Measurements from ENCODE around the gene OR13F1. TPM values are rescaled to one million over a fixed set of nuclear protein-coding genes. Genes with fewer than 3 reads are reported as not detected.

Gene OR13F1, protein sequence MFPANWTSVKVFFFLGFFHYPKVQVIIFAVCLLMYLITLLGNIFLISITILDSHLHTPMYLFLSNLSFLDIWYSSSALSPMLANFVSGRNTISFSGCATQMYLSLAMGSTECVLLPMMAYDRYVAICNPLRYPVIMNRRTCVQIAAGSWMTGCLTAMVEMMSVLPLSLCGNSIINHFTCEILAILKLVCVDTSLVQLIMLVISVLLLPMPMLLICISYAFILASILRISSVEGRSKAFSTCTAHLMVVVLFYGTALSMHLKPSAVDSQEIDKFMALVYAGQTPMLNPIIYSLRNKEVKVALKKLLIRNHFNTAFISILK
- total RNA-seq, result not detected
- not detected for total RNA-seq (2013)

DNA sequence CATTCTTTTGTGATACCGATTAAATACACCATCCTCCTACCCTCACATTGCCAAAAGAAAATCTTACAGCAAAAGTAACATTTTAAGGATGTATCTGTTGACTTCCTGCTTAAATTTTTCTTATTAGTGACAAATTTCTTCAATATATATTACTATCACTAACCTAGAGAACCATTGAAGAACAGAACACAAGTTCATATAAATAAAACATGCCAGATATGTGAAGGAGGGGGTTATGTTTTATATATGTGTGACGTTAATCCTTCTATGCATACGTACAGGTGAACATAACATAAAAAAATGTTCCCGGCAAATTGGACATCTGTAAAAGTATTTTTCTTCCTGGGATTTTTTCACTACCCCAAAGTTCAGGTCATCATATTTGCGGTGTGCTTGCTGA, at the start of gene OR13F1:
TSS of gene OR13F1 (plus strand) at position 301 of the 400 bp plus-strand sequence. CDS start at position 301, 0 bp downstream.
- no peak within 1 kb of the TSS for H3K27ac ChIP-seq (ENCODE audit: low read length)
- H3K27me3 Mint-ChIP-seq (ENCODE audit: low read depth in 2 of 2), result no peaks in the 10 kb centered on the region
- H3K36me3 Mint-ChIP-seq, result no peaks in the 10 kb centered on the region
- intact Hi-C loops (cut with micrococcal nuclease), result no loop called here
- DNase-seq, result no peak
- no peak within 1 kb of the TSS for H3K27ac Mint-ChIP-seq
- no peaks in the 10 kb centered on the region for H3K36me3 ChIP-seq (ENCODE audit: control insufficient read depth, insufficient read depth, low read length)
- peaks cover 2 to 4% of the 10 kb centered on the region in 2 donors for H3K9me3 Mint-ChIP-seq
- no peaks in the 10 kb centered on the region for H3K4me1 Mint-ChIP-seq
- no peak for TF ChIP-seq CTCF (IDR thresholded peaks at IDR 0.05)
- 90% methylated on average over 4 of the region's 5 CpGs for WGBS (ENCODE audit: insufficient coverage)
- no peaks in the 10 kb centered on the region for H3K27me3 ChIP-seq (ENCODE audit: control insufficient read depth, insufficient read depth, low read length)
- no peak within 1 kb of the TSS for H3K4me3 Mint-ChIP-seq
- no peak within 1 kb of the TSS for H3K4me3 ChIP-seq (ENCODE audit: low read length)
- no peak for ATAC-seq
- H3K9me3 ChIP-seq (ENCODE audit: control insufficient read depth, insufficient read depth, low read length), result no peaks in the 10 kb centered on the region
- H3K4me1 ChIP-seq (ENCODE audit: control insufficient read depth, insufficient read depth, low read length), result no peaks in the 10 kb centered on the region

GRCh38 chr9:104456831-104457230, 47.2 kb upstream of the OR13F1 start:
- H3K27ac ChIP-seq (ENCODE audit: low read length), result no peak overlapping the region
- H3K4me1 ChIP-seq (ENCODE audit: control insufficient read depth, insufficient read depth, low read length), result no peaks in the 10 kb centered on the region
- no peaks in the 10 kb centered on the region for H3K27me3 ChIP-seq (ENCODE audit: control insufficient read depth, insufficient read depth, low read length)
- peaks cover 14 to 18% of the 10 kb centered on the region in 2 donors for H3K9me3 Mint-ChIP-seq
- TF ChIP-seq CTCF (IDR thresholded peaks at IDR 0.05), result no peak
- no peak for ATAC-seq
- no peaks in the 10 kb centered on the region for H3K36me3 Mint-ChIP-seq
- no peak for DNase-seq
- no peak overlapping the region for H3K4me3 Mint-ChIP-seq
- H3K27ac Mint-ChIP-seq, result no peak overlapping the region
- WGBS (ENCODE audit: insufficient coverage), result 40% methylated on average over 1 of the region's 1 CpG
- H3K4me3 ChIP-seq (ENCODE audit: low read length), result no peak overlapping the region
- no peaks in the 10 kb centered on the region for H3K9me3 ChIP-seq (ENCODE audit: control insufficient read depth, insufficient read depth, low read length)
- intact Hi-C loops (cut with micrococcal nuclease), result no loop called here
- no peaks in the 10 kb centered on the region for H3K4me1 Mint-ChIP-seq
- no peaks in the 10 kb centered on the region for H3K36me3 ChIP-seq (ENCODE audit: control insufficient read depth, insufficient read depth, low read length)
- H3K27me3 Mint-ChIP-seq (ENCODE audit: low read depth in 2 of 2), result no peaks in the 10 kb centered on the region

GRCh38 chr9:104463864-104464263, 40.2 kb upstream of the OR13F1 start:
- no peak for DNase-seq
- peaks cover 19 to 30% of the 10 kb centered on the region in 2 donors for H3K9me3 Mint-ChIP-seq
- H3K27ac Mint-ChIP-seq, result no peak overlapping the region
- H3K4me3 Mint-ChIP-seq, result no peak overlapping the region
- no peak for ATAC-seq
- no peak overlapping the region for H3K4me3 ChIP-seq (ENCODE audit: low read length)
- H3K27me3 ChIP-seq (ENCODE audit: control insufficient read depth, insufficient read depth, low read length), result no peaks in the 10 kb centered on the region
- no peaks in the 10 kb centered on the region for H3K27me3 Mint-ChIP-seq (ENCODE audit: low read depth in 2 of 2)
- H3K4me1 ChIP-seq (ENCODE audit: control insufficient read depth, insufficient read depth, low read length), result no peaks in the 10 kb centered on the region
- intact Hi-C loops (cut with micrococcal nuclease), result no loop called here
- H3K9me3 ChIP-seq (ENCODE audit: control insufficient read depth, insufficient read depth, low read length), result no peaks in the 10 kb centered on the region
- H3K36me3 Mint-ChIP-seq, result no peaks in the 10 kb centered on the region
- no peaks in the 10 kb centered on the region for H3K36me3 ChIP-seq (ENCODE audit: control insufficient read depth, insufficient read depth, low read length)
- no peak overlapping the region for H3K27ac ChIP-seq (ENCODE audit: low read length)
- no peak for TF ChIP-seq CTCF (IDR thresholded peaks at IDR 0.05)
- H3K4me1 Mint-ChIP-seq, result no peaks in the 10 kb centered on the region

- no peak overlapping the region for H3K27ac Mint-ChIP-seq
- Histone ChIP-seq H3K9me3 (ENCODE audit: control insufficient read depth, insufficient read depth, low read length) (no peaks in the 10 kb centered on the region), H3K27me3 (ENCODE audit: control insufficient read depth, insufficient read depth, low read length) (no peaks in the 10 kb centered on the region), H3K36me3 (ENCODE audit: control insufficient read depth, insufficient read depth, low read length) (no peaks in the 10 kb centered on the region), H3K27ac (ENCODE audit: low read length) (no peak overlapping the region), H3K4me1 (ENCODE audit: control insufficient read depth, insufficient read depth, low read length) (no peaks in the 10 kb centered on the region), H3K4me3 (ENCODE audit: low read length) (no peak overlapping the region)
- H3K27me3 Mint-ChIP-seq (ENCODE audit: low read depth in 2 of 2), result no peaks in the 10 kb centered on the region
- no peak for TF ChIP-seq CTCF (IDR thresholded peaks at IDR 0.05)
- no peak overlapping the region for H3K4me3 Mint-ChIP-seq
- no peaks in the 10 kb centered on the region for H3K36me3 Mint-ChIP-seq
- intact Hi-C loops (cut with micrococcal nuclease), result no loop called here
- ATAC-seq (no peak), DNase-seq (no peak)
- H3K4me1 Mint-ChIP-seq, result no peaks in the 10 kb centered on the region
- H3K9me3 Mint-ChIP-seq, result peaks cover 14 to 30% of the 10 kb centered on the region in 2 donors
Observed at GRCh38 chr9:104468261-104468660, 35.8 kb upstream of the OR13F1 start.
